ENCODE results near the gene CCNE1. TPM values are rescaled to one million over a fixed set of nuclear protein-coding genes. Genes with fewer than 3 reads are reported as not detected.

CCNE1 gene
- total and polyA plus RNA-seq, 2 experiments from 2014 or later = 19.9 to 24.6 TPM

DNA sequence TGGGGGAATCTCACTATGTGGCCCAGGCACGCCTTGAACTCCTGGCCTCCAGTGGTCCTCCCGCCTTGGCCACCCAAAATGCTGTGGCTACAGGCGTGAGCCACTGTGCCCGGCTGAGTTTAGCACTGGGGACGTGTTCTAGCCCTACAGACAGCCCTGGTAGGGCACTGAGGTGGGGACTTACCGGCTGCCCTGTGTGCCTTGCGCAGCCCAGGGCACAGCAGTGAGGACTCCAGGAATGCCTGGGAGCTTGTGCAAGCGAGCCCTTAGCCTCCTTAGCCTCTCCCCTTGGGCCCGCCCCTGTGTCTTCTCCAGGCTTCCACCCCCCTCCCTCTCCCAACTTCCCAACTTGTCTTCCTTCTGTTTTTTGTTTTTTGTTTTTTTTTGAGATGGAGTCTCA is 21.0 kb downstream of the CCNE1 start:
- no peak overlapping the region for H3K4me2 ChIP-seq
- no peaks in the 10 kb centered on the region for H4K20me1 ChIP-seq (ENCODE audit: insufficient read depth, poor library complexity, severe bottlenecking)
- H3K36me3 ChIP-seq (replicated peaks; ENCODE audit: insufficient read depth, low read depth) = no peaks in the 10 kb centered on the region
- TF ChIP-seq EZH2phosphoT487 (IDR thresholded peaks at IDR 0.05; ENCODE audit: low read depth, severe bottlenecking, unreplicated experiment) (no peak), EZH2 (IDR thresholded peaks at IDR 0.05; ENCODE audit: borderline replicate concordance) (no peak)
- TF ChIP-seq, protein P1, sequence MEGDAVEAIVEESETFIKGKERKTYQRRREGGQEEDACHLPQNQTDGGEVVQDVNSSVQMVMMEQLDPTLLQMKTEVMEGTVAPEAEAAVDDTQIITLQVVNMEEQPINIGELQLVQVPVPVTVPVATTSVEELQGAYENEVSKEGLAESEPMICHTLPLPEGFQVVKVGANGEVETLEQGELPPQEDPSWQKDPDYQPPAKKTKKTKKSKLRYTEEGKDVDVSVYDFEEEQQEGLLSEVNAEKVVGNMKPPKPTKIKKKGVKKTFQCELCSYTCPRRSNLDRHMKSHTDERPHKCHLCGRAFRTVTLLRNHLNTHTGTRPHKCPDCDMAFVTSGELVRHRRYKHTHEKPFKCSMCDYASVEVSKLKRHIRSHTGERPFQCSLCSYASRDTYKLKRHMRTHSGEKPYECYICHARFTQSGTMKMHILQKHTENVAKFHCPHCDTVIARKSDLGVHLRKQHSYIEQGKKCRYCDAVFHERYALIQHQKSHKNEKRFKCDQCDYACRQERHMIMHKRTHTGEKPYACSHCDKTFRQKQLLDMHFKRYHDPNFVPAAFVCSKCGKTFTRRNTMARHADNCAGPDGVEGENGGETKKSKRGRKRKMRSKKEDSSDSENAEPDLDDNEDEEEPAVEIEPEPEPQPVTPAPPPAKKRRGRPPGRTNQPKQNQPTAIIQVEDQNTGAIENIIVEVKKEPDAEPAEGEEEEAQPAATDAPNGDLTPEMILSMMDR (IDR thresholded peaks at IDR 0.05; ENCODE audit: poor library complexity) = no peak
- 91% methylated on average over 8 of the region's 9 CpGs for WGBS (ENCODE audit: low lambda C conversion rate, missing lambda C conversion rate)
- DNase-seq (ENCODE audit: low spot score) = no peak
- H3K27ac ChIP-seq = no peak overlapping the region
- no peaks in the 10 kb centered on the region for H3K27me3 ChIP-seq
- H3K9me3 ChIP-seq (ENCODE audit: low read depth) = no peaks in the 10 kb centered on the region
- H3K4me3 ChIP-seq = no peak overlapping the region
- H3K4me1 ChIP-seq (ENCODE audit: insufficient read depth) = peaks cover 3% of the 10 kb centered on the region
- no peak overlapping the region for H2AFZ ChIP-seq
- H3K79me2 ChIP-seq = no peaks in the 10 kb centered on the region
- H3K9me2 ChIP-seq (replicated peaks; ENCODE audit: insufficient read depth) = no peaks in the 10 kb centered on the region

GRCh38 chr19:29833614-29834261 is 21.9 kb downstream of the CCNE1 start:
- DNase-seq (ENCODE audit: low spot score) = no peak
- H3K4me2 ChIP-seq = no peak overlapping the region
- H3K79me2 ChIP-seq = no peaks in the 10 kb centered on the region
- H3K9me3 ChIP-seq (ENCODE audit: low read depth) = no peaks in the 10 kb centered on the region
- no peaks in the 10 kb centered on the region for H3K36me3 ChIP-seq (replicated peaks; ENCODE audit: insufficient read depth, low read depth)
- WGBS (ENCODE audit: low lambda C conversion rate, missing lambda C conversion rate) = 85% methylated on average over 6 of the region's 12 CpGs
- no peak overlapping the region for H3K4me3 ChIP-seq
- no peak overlapping the region for H2AFZ ChIP-seq
- no peak overlapping the region for H3K27ac ChIP-seq
- H3K4me1 ChIP-seq (ENCODE audit: insufficient read depth) = peaks cover 6% of the 10 kb centered on the region
- TF ChIP-seq EZH2 (IDR thresholded peaks at IDR 0.05; ENCODE audit: borderline replicate concordance) = no peak
- TF ChIP-seq, protein P1 (IDR thresholded peaks at IDR 0.05; ENCODE audit: poor library complexity) = no peak
- no peak for TF ChIP-seq EZH2phosphoT487 (IDR thresholded peaks at IDR 0.05; ENCODE audit: low read depth, severe bottlenecking, unreplicated experiment)
- H3K9me2 ChIP-seq (replicated peaks; ENCODE audit: insufficient read depth) = no peaks in the 10 kb centered on the region
- H4K20me1 ChIP-seq (ENCODE audit: insufficient read depth, poor library complexity, severe bottlenecking) = no peaks in the 10 kb centered on the region
- no peaks in the 10 kb centered on the region for H3K27me3 ChIP-seq

DNA sequence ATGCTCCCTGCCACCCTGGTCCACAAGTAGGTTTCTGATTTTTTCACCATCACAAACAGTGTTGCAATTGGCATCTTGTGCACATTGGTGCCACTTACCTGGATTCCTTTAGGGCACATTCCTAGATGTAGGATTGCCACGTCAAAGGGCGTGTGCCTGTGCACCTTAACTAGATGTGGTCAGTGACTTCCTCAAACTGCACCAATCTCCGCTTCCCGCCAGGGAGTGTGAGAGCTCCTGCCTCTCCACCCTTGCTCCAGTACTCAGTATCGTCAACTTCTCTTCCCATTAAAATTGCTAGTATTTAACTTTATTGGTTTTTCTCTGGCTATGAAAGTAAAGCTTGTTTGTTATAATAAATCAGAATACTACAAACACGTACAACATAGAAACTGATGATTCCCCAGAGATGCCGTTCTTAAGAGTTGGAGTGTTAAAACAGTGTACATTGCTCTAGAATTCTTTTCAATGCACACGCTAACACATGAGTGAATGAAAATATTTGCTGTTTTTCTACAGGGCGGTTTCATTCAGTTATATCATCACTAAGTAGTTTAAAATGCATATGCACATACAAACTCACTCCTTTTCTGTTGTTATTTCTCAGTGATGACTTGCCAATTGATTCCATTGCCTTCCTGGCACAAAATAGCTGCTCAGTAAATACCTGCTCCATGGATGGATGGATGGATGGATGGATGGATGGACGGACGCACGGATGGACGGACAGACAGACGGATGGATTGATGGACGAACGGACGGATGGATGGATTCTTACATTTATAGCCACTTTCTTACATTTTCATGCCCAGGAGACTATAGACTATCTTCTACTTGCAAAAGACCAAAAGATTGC is 23.4 kb downstream of the CCNE1 start:
- H3K4me1 ChIP-seq (ENCODE audit: insufficient read depth) = peaks cover 7% of the 10 kb centered on the region
- no peak overlapping the region for H3K27ac ChIP-seq
- no peak overlapping the region for H3K4me2 ChIP-seq
- DNase-seq (ENCODE audit: low spot score) = no peak
- 86% methylated on average over 17 of the region's 17 CpGs for WGBS (ENCODE audit: low lambda C conversion rate, missing lambda C conversion rate)
- H3K9me2 ChIP-seq (replicated peaks; ENCODE audit: insufficient read depth) = no peaks in the 10 kb centered on the region
- no peak overlapping the region for H3K4me3 ChIP-seq
- TF ChIP-seq, protein P1 (IDR thresholded peaks at IDR 0.05; ENCODE audit: poor library complexity) = no peak
- TF ChIP-seq EZH2phosphoT487 (IDR thresholded peaks at IDR 0.05; ENCODE audit: low read depth, severe bottlenecking, unreplicated experiment) = no peak
- TF ChIP-seq EZH2 (IDR thresholded peaks at IDR 0.05; ENCODE audit: borderline replicate concordance) = no peak
- no peaks in the 10 kb centered on the region for H3K79me2 ChIP-seq
- no peaks in the 10 kb centered on the region for H4K20me1 ChIP-seq (ENCODE audit: insufficient read depth, poor library complexity, severe bottlenecking)
- no peaks in the 10 kb centered on the region for H3K27me3 ChIP-seq
- H2AFZ ChIP-seq = no peak overlapping the region
- no peaks in the 10 kb centered on the region for H3K9me3 ChIP-seq (ENCODE audit: low read depth)
- H3K36me3 ChIP-seq (replicated peaks; ENCODE audit: insufficient read depth, low read depth) = no peaks in the 10 kb centered on the region
